ENCODE results near the gene DNAJC15.
"Not testable (repeated sequence)": the region's sequence is repeated elsewhere in the genome, so short reads cannot be mapped to it uniquely, and the experiment has no call there.

DNA sequence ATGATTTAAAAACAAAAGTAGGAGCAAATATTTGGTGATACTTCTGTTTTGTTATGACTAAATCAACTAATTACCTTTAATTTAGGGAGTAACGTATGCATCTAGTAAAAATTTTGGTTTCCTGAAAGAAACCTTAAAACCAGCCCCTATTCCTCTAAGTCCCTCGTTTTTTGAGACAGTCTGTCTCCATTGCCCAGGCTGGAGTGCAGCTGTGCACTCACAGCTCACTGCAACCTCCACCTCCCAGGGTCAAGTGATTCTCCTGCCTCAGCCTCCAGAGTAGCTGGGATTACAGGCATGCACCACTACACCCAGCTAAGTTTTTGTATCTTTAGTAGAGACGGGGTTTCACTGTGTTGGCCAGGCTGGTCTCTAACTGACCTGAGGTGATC lies 52.1 kb downstream of the DNAJC15 start:
- not testable (repeated sequence) for TF ChIP-seq CTCF (conservative IDR thresholded peaks at IDR 0.05; ENCODE audit: low read length); EZH2phosphoT487 (IDR thresholded peaks at IDR 0.05; ENCODE audit: borderline replicate concordance, low read depth, low read length)
